ENCODE results near the gene FGD6. TPM values are rescaled to one million over a fixed set of nuclear protein-coding genes. Genes with fewer than 3 reads are reported as not detected.

FGD6 gene
- total and polyA plus RNA-seq, 9 donors, result 4.5 to 18.7 (median 15.2) TPM

DNA sequence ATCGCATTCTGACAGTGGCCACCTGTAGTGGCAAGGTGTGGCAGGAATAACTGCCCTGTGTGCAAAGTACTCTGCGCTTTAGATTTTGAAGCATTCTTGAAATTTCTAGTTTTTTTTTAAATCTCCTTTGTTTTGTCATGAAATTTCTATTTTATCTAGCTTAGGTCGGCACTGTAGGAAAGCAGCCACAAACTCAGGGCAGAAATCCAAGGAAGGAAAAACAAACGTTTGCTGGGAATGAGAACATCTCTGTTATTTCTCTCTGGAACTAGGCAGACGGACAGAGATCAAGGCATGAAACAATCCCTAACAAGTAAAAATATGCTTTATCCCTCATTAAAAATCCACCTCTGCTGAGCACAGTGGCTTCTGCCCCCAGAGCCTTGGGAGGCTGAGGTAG lies 142.5 kb downstream of the FGD6 start:
- Histone ChIP-seq H3K4me1 (ENCODE audit: insufficient read depth) (peaks cover 10% of the 10 kb centered on the region), H3K9me3 (no peaks in the 10 kb centered on the region), H3K36me3 (no peaks in the 10 kb centered on the region), H3K27me3 (no peaks in the 10 kb centered on the region), H3K4me3 (no peak overlapping the region), H3K27ac (peak overlapping the region in 1 of 2 donors; percentile 96)
- WGBS, 3 donors, result 6 to 13% (median 10%) methylated on average over 5 of the region's 5 CpGs
- intact Hi-C loops (cut with DNase I), result no loop called here
- no peak for DNase-seq
- TF ChIP-seq POLR2A (IDR thresholded peaks at IDR 0.05) (no peak), EP300 (IDR thresholded peaks at IDR 0.05) (no peak)
- TF ChIP-seq, protein P1, sequence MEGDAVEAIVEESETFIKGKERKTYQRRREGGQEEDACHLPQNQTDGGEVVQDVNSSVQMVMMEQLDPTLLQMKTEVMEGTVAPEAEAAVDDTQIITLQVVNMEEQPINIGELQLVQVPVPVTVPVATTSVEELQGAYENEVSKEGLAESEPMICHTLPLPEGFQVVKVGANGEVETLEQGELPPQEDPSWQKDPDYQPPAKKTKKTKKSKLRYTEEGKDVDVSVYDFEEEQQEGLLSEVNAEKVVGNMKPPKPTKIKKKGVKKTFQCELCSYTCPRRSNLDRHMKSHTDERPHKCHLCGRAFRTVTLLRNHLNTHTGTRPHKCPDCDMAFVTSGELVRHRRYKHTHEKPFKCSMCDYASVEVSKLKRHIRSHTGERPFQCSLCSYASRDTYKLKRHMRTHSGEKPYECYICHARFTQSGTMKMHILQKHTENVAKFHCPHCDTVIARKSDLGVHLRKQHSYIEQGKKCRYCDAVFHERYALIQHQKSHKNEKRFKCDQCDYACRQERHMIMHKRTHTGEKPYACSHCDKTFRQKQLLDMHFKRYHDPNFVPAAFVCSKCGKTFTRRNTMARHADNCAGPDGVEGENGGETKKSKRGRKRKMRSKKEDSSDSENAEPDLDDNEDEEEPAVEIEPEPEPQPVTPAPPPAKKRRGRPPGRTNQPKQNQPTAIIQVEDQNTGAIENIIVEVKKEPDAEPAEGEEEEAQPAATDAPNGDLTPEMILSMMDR (IDR thresholded peaks at IDR 0.05), result no peak

DNA sequence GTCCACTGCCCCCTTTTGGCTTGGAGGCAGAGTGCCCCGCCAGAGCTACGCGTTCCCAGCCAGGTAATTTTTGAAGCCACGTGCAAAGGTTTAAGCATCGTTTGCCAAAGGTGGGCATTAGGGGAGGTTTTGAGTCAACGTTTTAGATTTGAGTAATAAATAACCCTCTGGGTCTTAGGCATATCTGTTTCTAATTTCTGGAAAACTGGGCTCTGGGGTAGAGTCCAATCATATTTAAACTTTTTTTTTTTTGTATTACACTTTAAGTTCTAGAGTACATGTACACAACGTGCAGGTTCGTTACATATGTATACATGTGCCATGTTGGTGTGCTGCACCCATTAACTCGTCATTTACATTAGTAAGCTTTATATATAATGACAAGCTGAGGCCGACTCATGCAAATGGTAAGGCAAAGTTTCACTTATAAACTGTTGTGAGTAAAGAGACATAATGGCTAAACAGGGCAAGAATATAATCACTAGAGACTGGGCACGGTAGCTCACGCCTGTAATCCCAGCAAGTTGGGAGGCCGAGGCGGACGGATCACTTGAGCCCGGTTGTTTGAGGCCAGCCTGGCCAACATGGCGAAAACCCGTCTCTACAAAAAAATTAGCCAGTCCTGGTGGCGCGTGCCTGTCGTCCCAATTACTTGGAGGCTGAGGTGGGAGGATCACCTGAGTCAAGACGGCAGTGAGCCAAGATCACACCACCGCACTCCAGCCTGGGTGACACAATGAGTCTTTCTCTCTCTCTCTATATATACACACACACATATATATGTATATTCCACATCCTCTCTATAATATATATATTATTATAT lies 143.4 kb downstream of the FGD6 start:
- Histone ChIP-seq H3K27ac (peak overlapping the region; percentile 90 to 96), H3K4me3 (peak overlapping the region; percentile 78), H3K36me3 (no peaks in the 10 kb centered on the region), H3K4me1 (ENCODE audit: insufficient read depth) (peaks cover 10% of the 10 kb centered on the region), H3K9me3 (no peaks in the 10 kb centered on the region), H3K27me3 (no peaks in the 10 kb centered on the region)
- DNase-seq, result peak in 4 of 5 donors; percentile 22 to 50 (median 36)
- 50 to 55% (median 53%) methylated on average over 23 of the region's 23 CpGs for WGBS, 3 donors
- TF ChIP-seq, protein P1 (IDR thresholded peaks at IDR 0.05), result peak in 2 of 3 donors; percentile 83 to 89
- TF ChIP-seq EP300 (IDR thresholded peaks at IDR 0.05) (no peak), POLR2A (IDR thresholded peaks at IDR 0.05) (no peak)
- intact Hi-C loops (cut with DNase I), result no loop called here

DNA sequence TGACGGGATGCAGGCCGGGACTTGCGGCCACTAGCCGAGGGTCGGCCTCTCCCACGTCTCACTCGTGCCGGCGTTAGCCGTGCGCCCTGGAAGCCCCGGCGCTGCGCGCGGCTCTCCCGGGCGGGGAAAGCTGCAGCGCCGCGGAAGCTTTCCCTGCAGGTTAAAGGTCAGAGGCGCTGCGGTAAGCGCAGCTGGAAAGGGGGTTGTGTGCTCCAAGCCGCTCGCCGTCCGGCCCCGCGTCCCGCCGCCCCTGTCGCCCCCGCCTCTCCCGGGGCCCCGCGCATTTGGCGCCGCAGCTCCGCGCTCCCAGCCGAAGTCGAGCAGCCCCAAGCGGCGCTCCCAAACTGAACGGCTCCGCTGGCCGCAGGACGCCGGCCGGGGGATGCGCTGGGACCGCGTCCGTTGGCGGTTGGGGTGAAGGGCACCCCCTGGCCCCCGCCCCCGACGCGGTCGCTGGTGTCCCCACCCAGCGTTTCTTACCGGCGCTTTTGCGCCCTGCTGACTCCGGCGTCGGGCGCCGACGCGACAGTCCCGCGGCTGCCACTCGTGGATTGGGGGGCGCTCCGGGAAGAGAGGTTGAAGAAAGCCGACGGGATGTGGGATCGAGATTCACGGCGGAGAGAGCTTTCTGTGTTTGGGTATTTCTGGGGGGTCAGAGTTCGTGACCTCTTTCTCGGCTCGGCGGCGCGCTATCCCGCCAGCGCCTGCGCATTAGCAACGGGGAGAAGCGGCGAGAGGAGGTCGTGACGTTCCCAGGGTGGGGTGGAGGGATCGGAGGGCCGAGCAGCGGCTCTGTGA lies 144.2 kb downstream of the FGD6 start, which contains the start of gene NR2C1:
Gene NR2C1 (minus strand): TSS at position 719 of the 798 bp plus-strand sequence. CDS start 6,234 bp downstream, outside the sequence.
- TF ChIP-seq POLR2A (IDR thresholded peaks at IDR 0.05) (peak; percentile 22), EP300 (IDR thresholded peaks at IDR 0.05) (no peak)
- TF ChIP-seq, protein P1 (IDR thresholded peaks at IDR 0.05), result peak in 1 of 3 donors; percentile 86
- Histone ChIP-seq H3K4me1 (ENCODE audit: insufficient read depth) (peaks cover 10% of the 10 kb centered on the region), H3K27me3 (no peaks in the 10 kb centered on the region), H3K36me3 (no peaks in the 10 kb centered on the region), H3K9me3 (no peaks in the 10 kb centered on the region), H3K27ac (peak within 1 kb of the TSS; percentile 90 to 96), H3K4me3 (peak within 1 kb of the TSS; percentile 78)
- peak; percentile 92 to 95 (median 94) for DNase-seq
- WGBS, 3 donors, result 0 to 1% (median 0%) methylated on average over 63 to 99 of the region's 99 CpGs
- intact Hi-C loops (cut with DNase I), result no loop called here

DNA sequence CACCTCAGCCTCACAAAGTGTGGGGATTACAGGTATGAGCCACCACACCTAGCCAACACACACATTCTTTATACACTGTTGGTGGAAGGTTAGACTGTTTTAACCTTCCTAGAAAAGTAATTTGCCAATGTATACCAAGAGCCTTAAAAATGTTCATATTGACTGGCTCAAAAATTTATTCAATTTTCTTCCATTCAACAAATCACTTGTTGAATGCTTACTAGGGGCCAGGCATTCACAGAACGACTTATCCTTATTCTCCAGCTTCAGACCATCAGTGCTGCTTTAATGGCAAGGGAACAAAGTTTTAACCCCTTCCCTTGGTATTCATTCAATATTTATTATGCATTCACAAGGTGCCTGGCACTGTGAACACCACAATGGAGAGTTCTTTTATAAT lies 146.9 kb downstream of the FGD6 start:
- H3K4me1 ChIP-seq (ENCODE audit: insufficient read depth), result peaks cover 12% of the 10 kb centered on the region
- H3K27ac ChIP-seq, result no peak overlapping the region
- WGBS, 3 donors, result 71 to 90% (median 72%) methylated on average over 1 of the region's 1 CpG
- TF ChIP-seq, protein P1 (IDR thresholded peaks at IDR 0.05), result no peak
- TF ChIP-seq EP300 (IDR thresholded peaks at IDR 0.05) (no peak), POLR2A (IDR thresholded peaks at IDR 0.05) (no peak)
- no peaks in the 10 kb centered on the region for H3K36me3 ChIP-seq
- DNase-seq, result no peak
- intact Hi-C loops (cut with DNase I), result no loop called here
- H3K9me3 ChIP-seq, result no peaks in the 10 kb centered on the region
- H3K4me3 ChIP-seq, result no peak overlapping the region
- H3K27me3 ChIP-seq, result no peaks in the 10 kb centered on the region

All from ovary (tissue), 9 donors.